ENCODE data around the gene MYH6.
"Not testable (repeated sequence)": the region's sequence is repeated elsewhere in the genome, so short reads cannot be mapped to it uniquely, and the experiment has no call there.

Gene MYH6

GRCh38 chr14:23435543-23436326 is 27.7 kb upstream of the MYH6 start, which contains the start of gene MYH7:
TSS of gene MYH7 (minus strand) at chr14:23435660. CDS start at chr14:23433732, 1,928 bp downstream.
- DNase-seq = no peak

DNA sequence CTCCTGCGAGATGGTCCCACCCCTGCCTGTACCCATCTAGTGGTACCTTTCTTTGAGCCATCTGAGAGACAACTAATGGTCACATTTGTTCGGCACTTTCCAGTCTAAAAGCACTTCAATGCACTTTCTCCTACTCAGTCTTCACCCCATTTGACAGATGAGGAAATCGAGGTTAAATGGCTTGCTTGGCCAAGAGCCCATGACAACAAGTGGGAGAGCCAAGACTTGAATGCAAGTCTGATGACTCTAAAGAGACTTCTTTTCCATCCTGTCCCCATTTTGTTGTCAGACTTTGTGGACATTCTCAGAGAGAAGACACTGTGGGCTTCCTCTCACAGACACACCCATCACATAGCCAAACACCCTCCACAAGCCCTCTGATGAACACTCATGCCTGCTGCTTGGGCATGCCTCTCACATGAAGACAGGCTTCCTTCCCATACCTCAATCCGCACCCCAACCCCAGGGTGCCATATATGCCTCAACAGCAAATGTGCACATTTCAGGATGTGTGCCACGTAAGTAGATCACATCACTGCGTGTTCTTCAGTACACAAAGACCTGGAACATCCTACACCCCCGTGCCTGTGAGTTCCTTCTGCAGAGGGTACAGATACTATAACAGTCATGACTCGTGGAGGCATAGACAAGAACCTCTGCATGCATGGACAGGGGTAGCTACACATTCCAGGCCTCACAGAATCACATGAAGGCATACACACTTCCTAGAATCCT is 26.6 kb upstream of the MYH6 start:
- no peak for DNase-seq

DNA sequence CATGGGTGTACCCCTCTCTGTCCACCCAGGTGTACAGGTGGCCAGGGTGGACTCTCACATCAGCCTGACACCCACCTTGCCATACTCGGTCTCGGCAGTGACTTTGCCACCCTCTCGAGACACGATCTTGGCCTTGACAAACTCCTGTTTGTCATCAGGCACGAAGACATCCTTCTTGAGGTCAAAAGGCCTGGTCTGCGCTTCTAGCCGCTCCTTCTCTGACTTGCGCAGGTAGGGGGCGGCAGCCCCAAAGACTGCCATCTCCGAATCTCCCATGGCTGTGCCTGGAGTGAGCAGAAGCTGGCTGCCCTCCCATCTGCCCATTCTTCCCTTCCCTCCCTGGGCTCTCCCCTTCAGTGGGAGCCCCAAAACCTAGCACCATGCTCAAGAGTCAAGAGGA is 25.4 kb upstream of the MYH6 start:
- DNase-seq = no peak

DNA sequence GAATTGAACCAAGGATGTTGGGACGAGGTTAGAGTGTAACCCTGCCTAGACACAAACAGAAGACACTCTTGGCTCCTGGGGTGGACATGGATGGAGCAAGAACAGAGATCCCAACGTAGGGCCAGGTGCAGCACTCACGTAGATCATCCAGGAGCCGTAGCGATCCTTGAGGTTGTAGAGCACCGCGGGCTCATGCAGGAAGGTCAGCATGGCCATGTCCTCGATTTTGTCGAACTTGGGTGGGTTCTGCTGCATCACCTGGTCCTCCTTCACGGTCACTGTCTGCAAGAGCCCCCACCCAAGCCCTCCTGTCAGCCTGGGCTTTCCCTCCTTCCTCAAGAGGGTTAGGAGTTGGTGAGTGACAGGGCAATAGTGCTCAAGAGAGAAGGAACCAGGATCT is 24.9 kb upstream of the MYH6 start:
- DNase-seq = no peak

GRCh38 chr14:23432102-23432925 is 24.2 kb upstream of the MYH6 start:
- no peak for DNase-seq

GRCh38 chr14:23431486-23431885 is 23.4 kb upstream of the MYH6 start:
- no peak for DNase-seq

DNA sequence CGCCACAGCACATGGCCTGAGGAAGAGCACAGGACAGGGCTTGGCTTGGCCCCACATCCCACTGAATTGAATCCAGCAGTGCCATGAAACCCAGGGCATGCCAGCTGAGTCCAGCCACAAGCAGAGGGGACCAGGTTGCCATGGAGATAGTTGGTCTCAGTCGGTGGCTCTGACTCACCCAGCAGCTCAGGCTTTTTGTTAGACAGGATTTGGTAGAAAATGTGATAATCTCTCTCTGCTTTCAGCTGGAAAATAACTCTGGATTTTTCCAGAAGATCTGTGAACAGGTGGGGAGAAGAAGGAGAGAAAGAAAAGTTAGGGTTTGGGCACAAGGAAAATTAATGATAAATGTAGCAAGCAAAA is 22.6 kb upstream of the MYH6 start:
- no peak for DNase-seq

- no peak for DNase-seq
Measured at GRCh38 chr14:23430016-23430722, 22.1 kb upstream of the MYH6 start.

DNA sequence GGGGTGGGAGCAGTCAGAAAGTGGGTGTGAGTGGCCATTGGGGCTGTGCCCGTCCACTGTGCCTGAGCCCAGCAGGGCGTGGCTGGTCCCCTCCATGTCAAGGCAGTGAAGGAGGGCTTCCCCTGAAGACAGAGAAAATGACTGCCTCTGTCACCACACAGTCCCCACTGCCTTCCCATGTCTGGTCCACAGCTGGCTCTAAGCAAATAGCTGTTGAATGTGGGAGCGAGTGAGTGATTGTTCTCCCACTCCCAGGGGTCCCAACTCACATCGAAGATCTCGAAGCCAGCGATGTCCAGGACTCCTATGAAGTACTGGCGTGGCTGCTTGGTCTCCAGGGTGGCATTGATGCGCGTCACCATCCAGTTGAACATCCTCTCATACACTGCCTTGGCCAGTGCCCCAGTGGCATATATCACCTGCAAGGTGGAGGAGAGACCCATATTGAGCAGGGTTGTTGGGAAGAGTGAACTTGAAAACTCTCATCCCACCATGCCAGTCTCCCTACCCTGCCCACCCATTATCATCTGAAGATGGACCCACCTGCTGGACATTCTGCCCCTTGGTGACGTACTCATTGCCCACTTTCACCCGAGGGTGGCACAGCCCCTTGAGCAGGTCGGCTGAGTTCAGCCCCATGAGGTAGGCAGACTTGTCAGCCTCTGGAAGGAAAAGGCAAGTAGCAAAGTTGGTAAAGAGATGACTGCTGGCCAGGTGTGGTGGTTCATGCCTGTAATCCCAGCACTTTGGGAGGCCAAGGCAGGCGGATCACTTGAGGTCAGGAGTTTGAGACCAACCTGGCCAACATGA is 20.8 kb upstream of the MYH6 start:
- no peak for DNase-seq

GRCh38 chr14:23425798-23426197 is 17.7 kb upstream of the MYH6 start:
- not testable (repeated sequence) for DNase-seq

DNA sequence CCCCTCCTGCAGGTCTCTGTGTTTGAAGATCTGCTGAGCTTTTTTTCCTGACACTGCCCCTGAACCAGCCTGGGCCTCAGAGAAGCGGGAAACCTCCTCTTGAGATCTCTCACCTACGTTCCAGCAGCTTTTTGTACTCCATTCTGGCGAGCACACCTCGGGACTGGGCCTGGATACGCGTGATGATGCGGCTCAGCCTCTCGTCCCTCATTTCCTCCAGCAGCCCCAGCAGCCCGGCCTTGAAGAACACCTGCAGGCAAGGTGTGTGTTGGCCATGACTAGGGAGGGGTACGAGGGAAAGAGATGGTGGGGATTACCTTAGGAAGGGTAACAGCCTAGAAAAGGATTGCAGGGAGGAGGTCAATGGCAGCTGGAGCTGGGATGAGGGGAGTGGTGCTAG is 17.1 kb upstream of the MYH6 start:
- DNase-seq = no peak

- no peak for DNase-seq
Measured at GRCh38 chr14:23423657-23424056, 15.6 kb upstream of the MYH6 start.

DNA sequence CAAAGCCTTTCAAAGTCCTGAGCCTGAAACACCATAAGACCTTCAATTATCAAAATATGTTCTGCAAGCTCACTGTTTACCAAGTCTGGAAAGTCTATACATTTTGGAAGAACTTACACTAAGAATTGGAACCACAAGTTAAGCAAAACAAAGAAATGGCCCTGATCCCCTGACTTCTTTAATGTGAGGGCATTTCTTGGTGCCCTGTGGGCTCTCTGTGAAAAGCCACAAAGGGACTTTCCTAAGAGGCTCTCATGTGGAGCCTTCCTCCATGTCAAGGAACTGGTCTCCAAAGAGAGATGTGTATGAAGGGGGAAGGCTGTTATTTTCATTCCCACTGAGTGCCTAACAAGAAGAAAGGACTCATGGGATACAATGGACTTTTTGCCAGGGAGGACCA is 13.5 kb upstream of the MYH6 start:
- no peak for DNase-seq

GRCh38 chr14:23419646-23420045 is 11.6 kb upstream of the MYH6 start:
- not testable (repeated sequence) for DNase-seq

DNA sequence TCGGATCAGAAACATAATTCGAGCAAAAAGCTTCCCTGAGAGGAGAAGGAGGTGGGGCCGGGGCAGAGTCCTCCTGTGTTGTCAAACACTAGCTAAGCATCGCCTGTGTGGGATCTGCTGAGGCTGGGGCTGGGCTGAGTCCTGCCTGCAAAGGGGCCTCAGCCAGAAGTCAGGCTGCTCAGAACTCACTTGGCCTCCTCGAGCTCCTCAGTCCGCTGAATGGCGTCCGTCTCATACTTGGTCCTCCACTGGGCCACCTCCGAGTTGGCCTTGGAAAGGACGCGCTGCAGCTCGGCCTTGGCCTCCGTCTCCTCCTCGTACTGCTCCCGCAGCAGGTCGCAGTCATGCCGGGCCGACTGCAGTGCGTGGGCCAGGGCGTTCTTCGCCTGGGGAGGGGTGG is 9.9 kb upstream of the MYH6 start:
- no peak for DNase-seq

DNA sequence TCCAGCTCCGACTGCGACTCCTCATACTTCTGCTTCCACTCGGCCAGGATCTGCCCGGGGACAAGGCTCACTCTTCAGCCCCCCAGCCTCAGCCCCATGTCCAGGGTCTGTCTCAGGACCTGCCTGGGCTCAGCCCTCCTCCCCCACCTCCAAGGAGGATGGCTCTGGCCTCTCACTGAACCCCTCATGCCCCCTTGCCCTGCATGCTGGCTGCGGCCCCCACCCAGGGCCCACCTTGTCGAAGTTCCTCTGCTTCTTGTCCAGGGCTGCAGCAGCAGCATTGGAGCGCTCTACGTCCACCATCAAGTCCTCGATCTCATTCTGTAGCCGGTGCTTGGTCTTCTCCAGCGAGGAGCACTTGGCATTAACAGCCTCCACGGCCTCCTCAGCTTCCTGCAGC is 9.2 kb upstream of the MYH6 start:
- not testable (repeated sequence) for DNase-seq

GRCh38 chr14:23416801-23417200 is 8.7 kb upstream of the MYH6 start:
- no peak for DNase-seq

DNA sequence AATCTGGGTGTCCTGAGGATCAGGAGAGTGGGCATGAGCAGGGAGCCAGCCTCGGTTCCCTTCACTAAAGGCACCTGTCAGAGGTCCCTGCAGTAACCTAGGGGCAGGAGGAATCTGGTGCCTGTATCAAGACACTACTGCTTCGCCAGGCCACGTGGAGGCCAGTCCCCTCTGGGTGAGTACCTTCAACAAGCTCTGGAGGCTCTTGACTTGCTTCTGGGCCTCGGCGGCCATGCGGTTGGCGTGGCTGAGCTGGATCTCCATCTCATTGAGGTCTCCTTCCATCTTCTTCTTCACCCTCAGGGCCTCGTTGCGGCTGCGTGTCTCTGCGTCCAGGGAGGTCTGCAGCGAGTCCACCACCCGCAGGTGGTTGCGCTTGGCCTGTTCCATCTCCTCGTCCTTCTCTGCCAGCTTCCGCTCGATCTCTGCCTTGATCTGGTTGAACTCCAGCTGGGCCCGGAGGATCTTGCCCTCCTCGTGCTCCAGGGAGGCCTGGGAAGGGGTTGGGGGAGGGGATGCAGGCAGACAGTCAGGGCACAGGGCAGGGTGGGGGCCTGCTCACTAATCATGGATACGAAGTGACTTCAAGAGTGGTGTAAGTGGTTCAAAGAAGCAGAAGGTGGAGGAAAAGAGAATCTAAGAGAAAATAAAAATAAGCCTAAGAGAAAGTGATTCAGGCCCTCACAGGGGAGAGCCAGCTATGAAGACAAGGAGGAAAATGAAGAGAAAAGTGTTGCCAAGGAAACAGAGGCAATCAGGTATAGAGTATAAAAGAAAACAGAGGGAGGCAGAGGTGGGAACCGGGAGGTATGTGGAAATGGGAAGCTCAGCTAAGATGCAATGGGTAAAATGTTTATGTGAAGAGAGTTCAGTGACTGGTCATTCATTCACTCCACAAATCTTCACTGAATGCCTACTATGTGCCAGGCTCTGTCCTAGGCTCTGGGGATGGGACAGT is 8.0 kb upstream of the MYH6 start:
- no peak for DNase-seq

DNA sequence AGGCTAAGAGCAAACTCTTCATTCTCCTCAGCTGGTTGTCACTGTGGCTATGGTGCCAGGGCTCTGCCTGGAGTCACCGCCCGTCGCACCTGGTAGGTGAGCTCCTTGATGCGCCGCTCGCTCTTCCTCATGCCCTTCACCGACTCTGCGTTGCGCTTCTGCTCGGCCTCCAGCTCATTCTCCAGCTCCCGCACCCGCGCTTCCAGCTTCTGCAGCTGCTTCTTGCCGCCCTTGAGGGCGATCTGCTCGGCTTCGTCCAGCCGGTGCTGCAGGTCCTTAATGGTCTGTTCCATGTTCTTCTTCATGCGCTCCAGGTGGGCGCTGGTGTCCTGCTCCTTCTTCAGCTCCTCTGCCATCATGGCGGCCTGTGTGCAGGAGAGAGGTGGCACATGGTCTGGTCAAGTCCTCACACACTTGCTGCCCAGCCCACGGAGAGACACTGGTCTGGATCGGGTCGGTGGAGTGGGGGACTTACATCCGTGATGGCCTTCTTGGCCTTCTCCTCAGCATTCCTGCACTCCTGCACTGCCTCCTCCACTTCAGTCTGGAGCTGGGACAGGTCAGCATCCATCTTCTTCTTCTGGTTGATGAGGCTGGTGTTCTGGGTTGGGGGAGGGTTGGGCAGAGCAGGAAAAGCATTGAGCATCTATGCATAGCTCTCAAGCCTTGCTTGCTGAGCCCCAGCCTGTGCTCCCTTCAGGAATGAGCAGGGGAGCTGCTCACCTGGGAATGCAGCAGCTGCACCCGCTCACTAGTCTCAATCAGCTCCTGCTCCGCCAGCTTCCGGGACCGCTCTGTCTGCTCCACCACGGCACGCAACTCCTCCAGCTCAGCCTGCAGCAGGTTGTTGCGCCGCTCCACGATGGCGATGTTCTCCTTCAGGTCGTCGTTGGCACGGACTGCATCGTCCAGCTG is 7.1 kb upstream of the MYH6 start:
- no peak for DNase-seq

- no peak for DNase-seq
Measured at GRCh38 chr14:23414254-23414653, 6.2 kb upstream of the MYH6 start.

Data from NCI-H1436 (cell line).